ENCODE results near the gene ACP2.

Gene ACP2

GRCh38 chr11:47268448-47269001 is 19.9 kb upstream of the ACP2 start:
- no peak for DNase-seq

- no peak for DNase-seq
Measured at GRCh38 chr11:47267876-47268275, 19.3 kb upstream of the ACP2 start.

- no peak for DNase-seq
Measured at GRCh38 chr11:47264521-47264920, 15.9 kb upstream of the ACP2 start.

GRCh38 chr11:47264119-47264518 is 15.5 kb upstream of the ACP2 start:
- no peak for DNase-seq

GRCh38 chr11:47261291-47261800 is 12.7 kb upstream of the ACP2 start:
- no peak for DNase-seq

- DNase-seq, result no peak
Measured at GRCh38 chr11:47260366-47260765, 11.8 kb upstream of the ACP2 start.

- DNase-seq, result no peak
Measured at GRCh38 chr11:47259232-47259977, 10.8 kb upstream of the ACP2 start.

- no peak for DNase-seq
Measured at GRCh38 chr11:47258317-47258902, 9.8 kb upstream of the ACP2 start.

GRCh38 chr11:47257517-47258316 is 9.1 kb upstream of the ACP2 start, which contains the start of gene NR1H3:
NR1H3 (plus strand) TSS chr11:47257996; CDS start chr11:47259217, 1,221 bp downstream.
- DNase-seq, result peak; percentile 90

GRCh38 chr11:47257177-47257516 is 8.5 kb upstream of the ACP2 start:
- DNase-seq, result no peak

- no peak for DNase-seq
Measured at GRCh38 chr11:47256374-47256773, 7.8 kb upstream of the ACP2 start.

- no peak for DNase-seq
Measured at GRCh38 chr11:47254386-47254785, 5.8 kb upstream of the ACP2 start.

GRCh38 chr11:47253660-47254059 is 5.0 kb upstream of the ACP2 start:
- no peak for DNase-seq

GRCh38 chr11:47251751-47252150 is 3.1 kb upstream of the ACP2 start:
- no peak for DNase-seq

- DNase-seq, result no peak
Measured at GRCh38 chr11:47249378-47249715, 733 bp upstream of the ACP2 start.

GRCh38 chr11:47248304-47248663 is 330 bp downstream of the ACP2 start:
- DNase-seq, result no peak

GRCh38 chr11:47247502-47247901 is 1.1 kb downstream of the ACP2 start:
- DNase-seq, result no peak

GRCh38 chr11:47245611-47246357 is 2.8 kb downstream of the ACP2 start:
- no peak for DNase-seq

- DNase-seq, result no peak
Measured at GRCh38 chr11:47244448-47245350, 3.9 kb downstream of the ACP2 start.

GRCh38 chr11:47243454-47243853 is 5.2 kb downstream of the ACP2 start:
- DNase-seq, result no peak

GRCh38 chr11:47242596-47243192 is 5.9 kb downstream of the ACP2 start:
- DNase-seq, result no peak
